Measurements from ENCODE around the gene TFR2.

TFR2 gene

GRCh38 chr7:100655908-100656674 lies 14.7 kb upstream of the TFR2 start, which contains the start of gene ACTL6B:
TSS of gene ACTL6B (minus strand) at chr7:100656448. CDS start at chr7:100656354, 94 bp downstream.
- no peak within 1 kb of the TSS for H3K4me3 Mint-ChIP-seq
- no peaks in the 10 kb centered on the region for H3K9me3 Mint-ChIP-seq
- DNase-seq (ENCODE audit: low spot score in 2 of 2) (peak in 1 of 2 donors; percentile 31), ATAC-seq (replicated peaks; ENCODE audit: extremely low read depth, poor library complexity, severe bottlenecking) (no peak)
- no peak within 1 kb of the TSS for H3K27ac Mint-ChIP-seq (ENCODE audit: low read depth)
- H3K4me1 Mint-ChIP-seq = no peaks in the 10 kb centered on the region
- peaks cover 47% of the 10 kb centered on the region for H3K27me3 Mint-ChIP-seq
- no peaks in the 10 kb centered on the region for H3K36me3 Mint-ChIP-seq (ENCODE audit: insufficient read depth)

DNA sequence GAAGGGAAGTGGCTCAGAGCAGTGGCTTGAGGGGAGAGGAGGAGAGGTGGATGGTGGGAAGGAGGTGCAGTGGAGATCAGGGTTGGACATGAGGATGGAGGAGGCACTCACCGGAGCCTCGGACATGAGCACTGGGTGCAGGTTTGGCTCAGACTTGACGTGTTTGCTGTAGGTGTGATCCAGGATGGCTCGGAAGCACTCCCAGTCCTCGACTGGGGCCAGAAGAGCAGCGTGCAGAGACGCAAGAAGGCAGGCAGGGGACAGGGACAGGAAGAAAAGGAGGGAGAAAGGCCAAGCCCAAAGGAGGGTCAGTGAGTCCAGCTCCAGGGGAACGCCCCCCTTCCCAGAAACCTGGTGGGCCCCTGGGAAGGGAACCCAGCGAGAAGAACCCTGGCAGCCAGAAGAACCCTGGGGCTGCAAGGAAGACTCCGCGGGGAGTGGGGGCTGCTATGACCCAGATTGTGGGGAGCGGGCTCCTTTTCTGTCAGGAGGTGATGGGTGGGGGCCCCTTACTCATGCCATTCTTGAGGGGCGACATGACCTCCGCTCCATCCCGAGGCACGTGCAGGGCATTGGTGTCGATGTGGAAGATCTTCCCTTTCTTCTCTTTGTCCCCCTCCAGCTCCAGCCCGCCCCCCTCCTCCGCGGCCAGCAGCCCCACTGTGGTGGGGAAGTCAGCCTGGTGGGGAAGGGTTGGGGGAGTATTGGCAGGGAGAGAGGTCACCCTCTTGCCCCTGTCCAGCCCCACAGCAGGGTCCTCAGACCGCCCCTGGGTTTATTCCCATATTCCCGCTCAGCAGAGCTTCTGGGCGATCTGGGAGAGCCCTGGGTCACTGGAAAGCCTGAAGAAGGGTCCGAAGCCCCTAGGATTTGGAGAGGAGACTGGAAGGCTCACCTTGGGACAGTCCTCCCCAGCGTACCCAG lies 13.8 kb upstream of the TFR2 start:
- Mint-ChIP-seq H3K27me3 (peaks cover 56% of the 10 kb centered on the region), H3K4me1 (no peaks in the 10 kb centered on the region), H3K4me3 (no peak overlapping the region), H3K27ac (ENCODE audit: low read depth) (no peak overlapping the region), H3K36me3 (ENCODE audit: insufficient read depth) (no peaks in the 10 kb centered on the region), H3K9me3 (no peaks in the 10 kb centered on the region)
- DNase-seq (ENCODE audit: low spot score in 2 of 2) = no peak
- no peak for ATAC-seq (replicated peaks; ENCODE audit: extremely low read depth, poor library complexity, severe bottlenecking)

DNA sequence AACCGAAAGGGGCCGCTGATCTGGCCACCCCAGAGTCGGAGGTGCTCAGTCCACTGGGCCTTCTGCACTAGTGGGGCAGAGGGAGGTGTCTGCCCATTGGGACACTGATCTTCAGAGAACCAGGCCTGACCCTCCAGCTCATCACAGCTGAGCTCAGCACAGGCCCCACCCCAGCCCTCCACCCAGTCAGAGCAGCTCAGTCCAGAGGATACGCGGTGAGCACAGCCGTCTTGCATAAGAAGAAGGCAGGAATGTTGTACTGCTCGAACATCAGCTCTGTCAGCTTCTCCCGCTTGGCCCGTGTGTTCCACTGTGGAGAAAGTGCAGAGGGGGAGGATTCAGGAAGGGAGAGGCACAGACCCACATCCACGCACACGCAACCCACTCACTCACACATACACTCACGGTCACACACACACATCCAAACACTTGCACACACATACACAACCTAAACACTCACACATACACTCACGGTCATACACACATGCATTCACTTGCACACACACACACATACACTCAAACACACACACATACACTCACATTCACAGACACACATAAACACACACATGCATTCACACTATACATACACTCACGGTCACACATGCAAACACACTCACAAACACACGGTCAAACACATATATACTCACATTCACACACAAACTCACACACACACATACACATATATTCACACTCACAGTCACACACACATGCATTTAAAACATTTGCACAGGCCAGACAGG lies 8.6 kb upstream of the TFR2 start:
- H3K4me1 Mint-ChIP-seq = no peaks in the 10 kb centered on the region
- no peaks in the 10 kb centered on the region for H3K36me3 Mint-ChIP-seq (ENCODE audit: insufficient read depth)
- peaks cover 50% of the 10 kb centered on the region for H3K27me3 Mint-ChIP-seq
- DNase-seq (ENCODE audit: low spot score in 2 of 2) (no peak), ATAC-seq (replicated peaks; ENCODE audit: extremely low read depth, poor library complexity, severe bottlenecking) (no peak)
- no peaks in the 10 kb centered on the region for H3K9me3 Mint-ChIP-seq
- H3K27ac Mint-ChIP-seq (ENCODE audit: low read depth) = no peak overlapping the region
- no peak overlapping the region for H3K4me3 Mint-ChIP-seq

- H3K4me1 Mint-ChIP-seq = no peaks in the 10 kb centered on the region
- no peak overlapping the region for H3K27ac Mint-ChIP-seq (ENCODE audit: low read depth)
- ATAC-seq (replicated peaks; ENCODE audit: extremely low read depth, poor library complexity, severe bottlenecking) = no peak
- no peak for DNase-seq (ENCODE audit: low spot score in 2 of 2)
- no peak overlapping the region for H3K4me3 Mint-ChIP-seq
- no peaks in the 10 kb centered on the region for H3K36me3 Mint-ChIP-seq (ENCODE audit: insufficient read depth)
- H3K27me3 Mint-ChIP-seq = peaks cover 18% of the 10 kb centered on the region
- H3K9me3 Mint-ChIP-seq = no peaks in the 10 kb centered on the region
Measured at GRCh38 chr7:100642534-100642907, 1.2 kb upstream of the TFR2 start.

- DNase-seq (ENCODE audit: low spot score in 2 of 2) (no peak), ATAC-seq (replicated peaks; ENCODE audit: extremely low read depth, poor library complexity, severe bottlenecking) (no peak)
- no peak overlapping the region for H3K27ac Mint-ChIP-seq (ENCODE audit: low read depth)
- H3K36me3 Mint-ChIP-seq (ENCODE audit: insufficient read depth) = no peaks in the 10 kb centered on the region
- H3K27me3 Mint-ChIP-seq = peaks cover 18% of the 10 kb centered on the region
- no peak overlapping the region for H3K4me3 Mint-ChIP-seq
- H3K9me3 Mint-ChIP-seq = no peaks in the 10 kb centered on the region
- H3K4me1 Mint-ChIP-seq = no peaks in the 10 kb centered on the region
Measured at GRCh38 chr7:100641860-100642533, 645 bp upstream of the TFR2 start.

GRCh38 chr7:100640517-100641440 lies 573 bp downstream of the TFR2 start:
- H3K36me3 Mint-ChIP-seq (ENCODE audit: insufficient read depth) = no peaks in the 10 kb centered on the region
- no peaks in the 10 kb centered on the region for H3K9me3 Mint-ChIP-seq
- H3K4me1 Mint-ChIP-seq = no peaks in the 10 kb centered on the region
- no peak for ATAC-seq (replicated peaks; ENCODE audit: extremely low read depth, poor library complexity, severe bottlenecking)
- H3K4me3 Mint-ChIP-seq = no peak overlapping the region
- peaks cover 10% of the 10 kb centered on the region for H3K27me3 Mint-ChIP-seq
- no peak for DNase-seq (ENCODE audit: low spot score in 2 of 2)
- H3K27ac Mint-ChIP-seq (ENCODE audit: low read depth) = no peak overlapping the region

- no peaks in the 10 kb centered on the region for H3K9me3 Mint-ChIP-seq
- DNase-seq (ENCODE audit: low spot score in 2 of 2) (no peak), ATAC-seq (replicated peaks; ENCODE audit: extremely low read depth, poor library complexity, severe bottlenecking) (no peak)
- no peaks in the 10 kb centered on the region for H3K4me1 Mint-ChIP-seq
- H3K36me3 Mint-ChIP-seq (ENCODE audit: insufficient read depth) = peaks cover 1% of the 10 kb centered on the region
- no peak overlapping the region for H3K27ac Mint-ChIP-seq (ENCODE audit: low read depth)
- no peak overlapping the region for H3K4me3 Mint-ChIP-seq
- peaks cover 2% of the 10 kb centered on the region for H3K27me3 Mint-ChIP-seq
Measured at GRCh38 chr7:100639995-100640516, 1.3 kb downstream of the TFR2 start.

DNA sequence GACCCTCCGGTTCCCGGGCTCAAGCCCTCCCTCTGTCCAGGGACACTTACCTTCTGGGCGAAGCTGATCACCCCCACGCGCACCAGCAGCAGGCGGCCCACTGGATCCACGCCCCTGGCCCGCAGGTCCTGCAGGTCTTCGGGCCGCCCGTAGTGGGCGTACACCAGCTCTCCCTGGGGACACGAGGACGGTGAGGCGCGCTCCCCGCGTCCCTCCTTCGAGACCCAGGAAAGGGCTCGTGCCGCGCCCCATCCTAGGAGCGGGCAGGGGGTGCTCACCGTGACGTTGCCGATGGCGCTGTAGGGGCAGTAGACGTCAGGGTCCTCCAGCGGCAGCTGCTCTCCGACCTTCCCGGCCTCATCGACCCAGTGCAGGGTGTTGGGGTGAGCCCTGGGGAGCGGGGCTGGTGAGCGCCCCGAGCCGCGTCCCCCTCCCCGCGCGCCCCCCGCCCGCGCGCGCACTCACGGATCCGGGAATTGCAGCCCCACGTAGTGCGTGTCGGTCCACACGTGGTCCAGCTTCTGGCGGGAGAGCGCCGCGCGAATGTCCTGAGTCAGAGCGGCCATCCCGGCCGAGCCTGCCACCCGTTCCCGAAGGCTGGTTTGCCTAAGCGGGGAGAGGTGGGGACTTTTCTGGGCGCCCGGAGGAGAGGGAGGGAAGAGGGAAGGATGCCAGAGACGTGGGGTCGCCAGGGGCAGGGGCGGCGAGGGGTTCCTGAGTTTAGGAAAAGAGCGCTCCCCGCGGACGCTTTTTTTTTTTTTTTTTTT lies 8.2 kb downstream of the TFR2 start:
- Mint-ChIP-seq H3K4me3 (peak overlapping the region; percentile 68), H3K36me3 (ENCODE audit: insufficient read depth) (peaks cover 4% of the 10 kb centered on the region), H3K27me3 (peaks cover 13% of the 10 kb centered on the region), H3K27ac (ENCODE audit: low read depth) (peak overlapping the region; percentile 80), H3K4me1 (peaks cover 27% of the 10 kb centered on the region), H3K9me3 (no peaks in the 10 kb centered on the region)
- DNase-seq (ENCODE audit: low spot score in 2 of 2) (peak; percentile 24 to 43), ATAC-seq (replicated peaks; ENCODE audit: extremely low read depth, poor library complexity, severe bottlenecking) (peak; percentile 61)

GRCh38 chr7:100630066-100630465 lies 11.3 kb downstream of the TFR2 start:
- H3K4me3 Mint-ChIP-seq = no peak overlapping the region
- peaks cover 48% of the 10 kb centered on the region for H3K4me1 Mint-ChIP-seq
- peaks cover 6% of the 10 kb centered on the region for H3K36me3 Mint-ChIP-seq (ENCODE audit: insufficient read depth)
- DNase-seq (ENCODE audit: low spot score in 2 of 2) (no peak), ATAC-seq (replicated peaks; ENCODE audit: extremely low read depth, poor library complexity, severe bottlenecking) (no peak)
- no peaks in the 10 kb centered on the region for H3K9me3 Mint-ChIP-seq
- H3K27ac Mint-ChIP-seq (ENCODE audit: low read depth) = no peak overlapping the region
- H3K27me3 Mint-ChIP-seq = peaks cover 13% of the 10 kb centered on the region

DNA sequence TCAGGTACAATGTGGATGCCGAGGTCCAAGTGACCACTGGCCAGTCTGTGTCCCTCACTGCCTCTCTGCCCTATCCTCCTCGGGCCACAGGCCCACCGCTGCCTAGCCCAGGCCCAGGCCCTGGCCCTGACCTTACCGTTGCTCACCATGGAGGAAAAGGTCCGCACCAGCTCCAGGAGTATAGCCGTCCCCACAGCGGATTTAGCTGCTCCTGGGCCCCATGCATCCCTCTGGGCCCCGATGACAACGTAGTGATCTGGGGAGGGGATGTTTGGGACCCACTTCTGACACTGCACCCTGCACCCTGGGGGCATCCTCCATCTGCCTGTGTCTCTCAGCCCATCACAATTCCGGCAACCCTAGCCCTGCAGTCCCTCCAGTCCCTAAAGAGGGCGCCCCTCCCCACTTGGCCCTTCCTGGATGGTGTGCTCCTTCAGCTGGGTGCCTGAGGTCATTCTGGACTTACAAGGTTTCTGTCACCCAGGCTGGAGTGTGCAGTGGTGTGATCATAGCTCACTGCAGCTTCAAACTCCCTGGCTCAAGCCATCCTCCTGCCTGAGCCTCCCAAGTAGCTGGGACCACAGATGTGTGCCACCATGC lies 12.1 kb downstream of the TFR2 start:
- Mint-ChIP-seq H3K9me3 (no peaks in the 10 kb centered on the region), H3K27me3 (peaks cover 6% of the 10 kb centered on the region), H3K4me1 (peaks cover 47% of the 10 kb centered on the region), H3K27ac (ENCODE audit: low read depth) (no peak overlapping the region), H3K4me3 (no peak overlapping the region), H3K36me3 (ENCODE audit: insufficient read depth) (peaks cover 7% of the 10 kb centered on the region)
- no peak for ATAC-seq (replicated peaks; ENCODE audit: extremely low read depth, poor library complexity, severe bottlenecking)
- no peak for DNase-seq (ENCODE audit: low spot score in 2 of 2)

All from central memory CD8-positive, alpha-beta T cell (primary cell).